SK-N-SH (cell line): ENCODE results near the gene DNPH1. TPM values are rescaled to one million over a fixed set of nuclear protein-coding genes. Genes with fewer than 3 reads are reported as not detected.

Experiments
- CTCF ChIA-PET: fragments of 300-600, 350-600 bp; formaldehyde crosslinking; extraction: SDS; loops from one replicate; lab custom pipeline; 2021; lab: Yijun Ruan, JAX
- POLR2A ChIA-PET: fragments of 350-600 bp; sonication (Branson Sonifier 250); formaldehyde crosslinking; extraction: SDS; loops from one replicate; lab custom pipeline; 2020; ENCODE audit warnings: antibody characterized with exemption, inconsistent platforms; lab: Yijun Ruan, JAX
- DNase-seq: peaks from one replicate; pipeline ENCODE4 v3.0.0; 2012
- H2AFZ ChIP-seq: fragments of 200-600 bp; sonication (generic); 2 replicates; pipeline ENCODE4 v1.8.1; 2016; ENCODE audit warnings: antibody characterized with exemption, mild to moderate bottlenecking, low read depth
- H3F3A ChIP-seq: fragments of 200-600 bp; sonication (generic); replicated peaks from 2 replicates; pipeline ENCODE3; 2016; ENCODE audit warnings: antibody characterized with exemption, mild to moderate bottlenecking; ENCODE audit not compliant: insufficient read depth
- H3K27ac ChIP-seq, 2 experiments: fragments of 200-500 bp in 1 of 2; fragments of 200-600 bp in 1 of 2; sonication (Bioruptor generic) in 1 of 2; sonication (generic), shearing (Covaris generic) in 1 of 2; 2 replicates each; pipeline versions ENCODE4 v1.5.1 to v1.6.1; 2014 to 2016; ENCODE audit warnings: low read depth in 2 of 2, inconsistent platforms in 1 of 2, low read length in 1 of 2, mild to moderate bottlenecking in 1 of 2, mixed read lengths in 1 of 2
- H3K27me3 ChIP-seq: fragments of 200-600 bp; sonication (generic), shearing (Covaris generic); 2 replicates; pipeline ENCODE4 v1.6.1; 2016; ENCODE audit warnings: mixed run types; ENCODE audit not compliant: insufficient read depth
- H3K36me3 ChIP-seq, 2 experiments: fragments of 200-500 bp in 1 of 2; fragments of 200-600 bp in 1 of 2; sonication (Bioruptor generic) in 1 of 2; sonication (generic) in 1 of 2; replicated peaks in 1 of 2; 2 replicates each; pipeline versions ENCODE3 to v1.5.1; 2014 to 2016; ENCODE audit warnings: low read length in 1 of 2, mild to moderate bottlenecking in 1 of 2; ENCODE audit not compliant: insufficient read depth in 2 of 2, control insufficient read depth in 1 of 2
- H3K4me1 ChIP-seq, 2 experiments: fragments of 200-500 bp in 1 of 2; fragments of 200-600 bp in 1 of 2; sonication (Bioruptor generic) in 1 of 2; sonication (generic), shearing (Covaris generic) in 1 of 2; 2 replicates each; pipeline versions ENCODE4 v1.5.1 to v1.6.1; 2014 to 2016; ENCODE audit warnings: low read depth in 1 of 2, low read length in 1 of 2, mixed run types in 1 of 2; ENCODE audit not compliant: insufficient read depth in 2 of 2, control insufficient read depth in 1 of 2
- H3K4me2 ChIP-seq: fragments of 200-600 bp; sonication (generic), shearing (Covaris generic); 2 replicates; pipeline ENCODE4 v1.6.1; 2017; ENCODE audit warnings: mixed run types
- H3K4me3 ChIP-seq, 2 experiments: fragments of 200-500 bp in 1 of 2; fragments of 200-600 bp in 1 of 2; sonication (Bioruptor generic) in 1 of 2; sonication (generic), shearing (Covaris generic) in 1 of 2; 2 replicates each; pipeline versions ENCODE4 v1.5.1 to v1.8.1; 2014 to 2016; ENCODE audit warnings: low read depth in 2 of 2, inconsistent platforms in 1 of 2, low read length in 1 of 2, mild to moderate bottlenecking in 1 of 2, mixed read lengths in 1 of 2, moderate library complexity in 1 of 2
- H3K79me2 ChIP-seq: fragments of 200-600 bp; sonication (generic); 2 replicates; pipeline ENCODE4 v1.8.1; 2017; ENCODE audit warnings: mild to moderate bottlenecking; ENCODE audit not compliant: insufficient read depth
- H3K9ac ChIP-seq: fragments of 200-600 bp; sonication (generic); 2 replicates; pipeline ENCODE4 v1.6.1; 2017; ENCODE audit warnings: mixed run types
- H3K9me2 ChIP-seq: fragments of 200-600 bp; sonication (generic); 2 replicates; pipeline ENCODE4 v1.6.1; 2017; ENCODE audit warnings: mixed run types
- H3K9me3 ChIP-seq: fragments of 200-600 bp; sonication (generic); 2 replicates; pipeline ENCODE4 v1.6.1; 2017; ENCODE audit warnings: mixed run types, mild to moderate bottlenecking, moderate library complexity
- H4K20me1 ChIP-seq: fragments of 200-600 bp; sonication (generic); 2 replicates; pipeline ENCODE4 v1.6.1; 2017; ENCODE audit warnings: mild to moderate bottlenecking, mixed run types; ENCODE audit not compliant: insufficient read depth
- ELF1 ChIP-seq: IDR thresholded peaks from 2 replicates; pipeline ENCODE4 v1.4.0; 2012
- EP300 ChIP-seq, 2 experiments: IDR thresholded peaks; 2 replicates each; pipeline versions ENCODE4 v1.4.0 to v1.6.1; 2012; ENCODE audit warnings: borderline replicate concordance in 1 of 2, low read depth in 1 of 2, low read length in 1 of 2
- FOXM1 ChIP-seq: IDR thresholded peaks from 2 replicates; pipeline ENCODE4 v1.4.0; 2012; ENCODE audit warnings: low read depth, mild to moderate bottlenecking
- MEF2A ChIP-seq: IDR thresholded peaks from 2 replicates; pipeline ENCODE4 v1.4.0; 2012; ENCODE audit warnings: low read depth, borderline replicate concordance
- NFIC ChIP-seq: IDR thresholded peaks from 2 replicates; pipeline ENCODE4 v1.4.0; 2012; ENCODE audit warnings: borderline replicate concordance
- POLR2AphosphoS5 ChIP-seq: IDR thresholded peaks from 2 replicates; pipeline ENCODE4 v1.6.1; 2012; ENCODE audit warnings: low read depth, low read length
- RCOR1 ChIP-seq: fragments of 150-350 bp; IDR thresholded peaks from 2 replicates; pipeline ENCODE4 v1.6.1; 2017; ENCODE audit warnings: antibody characterized with exemption, low read length
- WGBS: methylation state at CpG from one replicate; pipeline ENCODE4 v1.1.6; 2017; ENCODE audit warnings: low lambda C conversion rate; 5-methylcytosine and 5-hydroxymethylcytosine counted together
- polyA plus RNA-seq, 3 experiments: library from polyadenylated mRNA; depleted of rRNA; stranded (reverse); fragments of >200 nt; gene quantifications; 2 replicates each; pipeline ENCODE4 v1.2.3, GENCODE V29; 2012
- TF ChIP-seq, protein P1 (sequence below): IDR thresholded peaks from 2 replicates; pipeline ENCODE4 v1.4.0; 2012; ENCODE audit warnings: low read depth, borderline replicate concordance
- TF ChIP-seq, protein P2 (sequence below): fragments of 200-600 bp; sonication (generic); IDR thresholded peaks from 2 replicates; pipeline ENCODE4 v1.6.1; 2017; ENCODE audit warnings: antibody characterized with exemption, mild to moderate bottlenecking, moderate library complexity
- TF ChIP-seq, protein P3 (sequence below): IDR thresholded peaks from 2 replicates; pipeline ENCODE4 v1.4.0; 2012; ENCODE audit warnings: low read depth
- TF ChIP-seq, protein P4 (sequence below): IDR thresholded peaks from 2 replicates; pipeline ENCODE4; 2012

DNPH1 gene
- polyA plus RNA-seq, 1 of the 3 experiments (the other 2 are of a cell fraction): 287 TPM

DNA sequence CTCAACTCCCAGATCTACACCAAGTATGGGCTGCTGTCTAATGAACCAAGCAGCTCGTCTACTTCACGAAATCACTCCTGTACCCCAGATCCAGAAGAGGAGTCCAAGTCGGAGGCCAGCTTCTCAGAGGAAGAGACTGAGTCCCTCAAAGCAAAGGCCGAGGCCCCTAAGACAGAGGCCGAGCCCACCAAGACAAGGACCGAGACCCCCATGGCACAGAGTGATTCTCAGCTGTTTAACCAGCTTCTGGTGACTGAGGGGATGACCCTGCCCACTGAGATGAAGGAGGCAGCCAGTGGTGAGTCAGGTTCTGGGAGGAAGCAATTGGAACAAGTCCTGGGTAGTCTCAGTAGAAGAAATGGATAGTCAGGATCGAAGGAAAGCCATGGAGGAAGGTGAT is 41.5 kb downstream of the DNPH1 start:
- H3K9me3 ChIP-seq: no peaks in the 10 kb centered on the region
- no peak overlapping the region for H3K4me3 ChIP-seq
- TF ChIP-seq FOXM1 (no peak), RCOR1 (no peak), NFIC (no peak), MEF2A (no peak)
- TF ChIP-seq, protein P1, sequence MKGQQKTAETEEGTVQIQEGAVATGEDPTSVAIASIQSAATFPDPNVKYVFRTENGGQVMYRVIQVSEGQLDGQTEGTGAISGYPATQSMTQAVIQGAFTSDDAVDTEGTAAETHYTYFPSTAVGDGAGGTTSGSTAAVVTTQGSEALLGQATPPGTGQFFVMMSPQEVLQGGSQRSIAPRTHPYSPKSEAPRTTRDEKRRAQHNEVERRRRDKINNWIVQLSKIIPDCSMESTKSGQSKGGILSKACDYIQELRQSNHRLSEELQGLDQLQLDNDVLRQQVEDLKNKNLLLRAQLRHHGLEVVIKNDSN: no peak
- TF ChIP-seq, protein P2, sequence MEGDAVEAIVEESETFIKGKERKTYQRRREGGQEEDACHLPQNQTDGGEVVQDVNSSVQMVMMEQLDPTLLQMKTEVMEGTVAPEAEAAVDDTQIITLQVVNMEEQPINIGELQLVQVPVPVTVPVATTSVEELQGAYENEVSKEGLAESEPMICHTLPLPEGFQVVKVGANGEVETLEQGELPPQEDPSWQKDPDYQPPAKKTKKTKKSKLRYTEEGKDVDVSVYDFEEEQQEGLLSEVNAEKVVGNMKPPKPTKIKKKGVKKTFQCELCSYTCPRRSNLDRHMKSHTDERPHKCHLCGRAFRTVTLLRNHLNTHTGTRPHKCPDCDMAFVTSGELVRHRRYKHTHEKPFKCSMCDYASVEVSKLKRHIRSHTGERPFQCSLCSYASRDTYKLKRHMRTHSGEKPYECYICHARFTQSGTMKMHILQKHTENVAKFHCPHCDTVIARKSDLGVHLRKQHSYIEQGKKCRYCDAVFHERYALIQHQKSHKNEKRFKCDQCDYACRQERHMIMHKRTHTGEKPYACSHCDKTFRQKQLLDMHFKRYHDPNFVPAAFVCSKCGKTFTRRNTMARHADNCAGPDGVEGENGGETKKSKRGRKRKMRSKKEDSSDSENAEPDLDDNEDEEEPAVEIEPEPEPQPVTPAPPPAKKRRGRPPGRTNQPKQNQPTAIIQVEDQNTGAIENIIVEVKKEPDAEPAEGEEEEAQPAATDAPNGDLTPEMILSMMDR: no peak
- H3K9me2 ChIP-seq: no peaks in the 10 kb centered on the region
- ChIA-PET CTCF (no interaction called here), POLR2A (no interaction called here)
- no peak overlapping the region for H3K4me2 ChIP-seq
- no peak overlapping the region for H2AFZ ChIP-seq
- no peaks in the 10 kb centered on the region for H4K20me1 ChIP-seq
- no peak overlapping the region for H3K27ac ChIP-seq
- no peaks in the 10 kb centered on the region for H3K27me3 ChIP-seq
- H3K9ac ChIP-seq: no peak overlapping the region
- 96% methylated on average over 7 of the region's 7 CpGs for WGBS
- peaks cover 0 to 9% of the 10 kb centered on the region in 2 experiments; a peak in 2 of 4 replicates for H3K4me1 ChIP-seq
- H3F3A ChIP-seq: no peaks in the 10 kb centered on the region
- H3K36me3 ChIP-seq: peaks cover 39 to 51% of the 10 kb centered on the region in 2 experiments
- H3K79me2 ChIP-seq: peaks cover 33% of the 10 kb centered on the region
- DNase-seq: no peak

DNA sequence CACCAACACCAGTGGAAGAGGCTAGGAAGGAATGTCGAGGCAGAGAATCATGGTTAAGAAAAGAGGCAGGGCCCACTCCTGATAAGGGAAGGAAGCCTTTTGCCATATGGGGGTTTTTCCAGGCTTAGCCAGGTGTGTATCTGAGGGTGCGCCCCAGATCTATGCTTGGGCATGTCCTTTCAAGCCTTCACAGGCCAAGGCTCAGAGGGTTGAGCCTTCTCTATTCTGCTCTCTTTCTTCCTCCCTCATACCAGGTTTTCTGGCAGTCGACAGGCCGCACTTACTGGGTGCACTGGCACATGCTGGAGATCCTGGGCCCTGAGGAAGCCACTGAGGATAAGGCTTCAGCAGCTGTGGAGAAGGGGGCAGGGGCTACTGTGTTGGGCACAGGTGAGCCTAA is 42.6 kb downstream of the DNPH1 start:
- TF ChIP-seq POLR2AphosphoS5 (no peak), EP300 (IDR thresholded peaks at IDR 0.05; ENCODE audit: borderline replicate concordance in 1 of 2, low read depth in 1 of 2, low read length in 1 of 2) (no peak), ELF1 (no peak), NFIC (no peak)
- TF ChIP-seq, protein P3, sequence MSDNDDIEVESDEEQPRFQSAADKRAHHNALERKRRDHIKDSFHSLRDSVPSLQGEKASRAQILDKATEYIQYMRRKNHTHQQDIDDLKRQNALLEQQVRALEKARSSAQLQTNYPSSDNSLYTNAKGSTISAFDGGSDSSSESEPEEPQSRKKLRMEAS: no peak
- TF ChIP-seq, protein P4, sequence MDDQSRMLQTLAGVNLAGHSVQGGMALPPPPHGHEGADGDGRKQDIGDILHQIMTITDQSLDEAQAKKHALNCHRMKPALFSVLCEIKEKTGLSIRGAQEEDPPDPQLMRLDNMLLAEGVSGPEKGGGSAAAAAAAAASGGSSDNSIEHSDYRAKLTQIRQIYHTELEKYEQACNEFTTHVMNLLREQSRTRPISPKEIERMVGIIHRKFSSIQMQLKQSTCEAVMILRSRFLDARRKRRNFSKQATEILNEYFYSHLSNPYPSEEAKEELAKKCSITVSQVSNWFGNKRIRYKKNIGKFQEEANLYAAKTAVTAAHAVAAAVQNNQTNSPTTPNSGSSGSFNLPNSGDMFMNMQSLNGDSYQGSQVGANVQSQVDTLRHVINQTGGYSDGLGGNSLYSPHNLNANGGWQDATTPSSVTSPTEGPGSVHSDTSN: no peak
- peaks cover 40% of the 10 kb centered on the region for H3K79me2 ChIP-seq
- no peak overlapping the region for H3K4me2 ChIP-seq
- ChIA-PET CTCF (no interaction called here), POLR2A (no interaction called here)
- H3K4me3 ChIP-seq: no peak overlapping the region
- H3K4me1 ChIP-seq: peaks cover under 1 to 12% of the 10 kb centered on the region in 2 experiments; a peak in 2 of 4 replicates
- H3K9me2 ChIP-seq: no peaks in the 10 kb centered on the region
- no peak for DNase-seq
- no peaks in the 10 kb centered on the region for H3K27me3 ChIP-seq
- 94% methylated on average over 4 of the region's 4 CpGs for WGBS
- no peaks in the 10 kb centered on the region for H3K9me3 ChIP-seq
- no peaks in the 10 kb centered on the region for H3F3A ChIP-seq
- H3K36me3 ChIP-seq: peaks cover 33 to 51% of the 10 kb centered on the region in 2 experiments
- H3K9ac ChIP-seq: no peak overlapping the region
- H4K20me1 ChIP-seq: no peaks in the 10 kb centered on the region
- H3K27ac ChIP-seq: no peak overlapping the region
- H2AFZ ChIP-seq: no peak overlapping the region
